ENCODE results near the gene MAST3. TPM values are rescaled to one million over a fixed set of nuclear protein-coding genes. Genes with fewer than 3 reads are reported as not detected.

Gene MAST3
- 10.7 and 11.1 TPM in 2 replicates for total RNA-seq
- long read RNA-seq, partial matches to known transcripts, result 0 of 2 reads
- long read RNA-seq, other reads (novel, unspliced or antisense), result 2 of 2 reads

- H3K27ac Mint-ChIP-seq, result no peak within 1 kb of the TSS
Measured at GRCh38 chr19:18097217-18097992, at the start of gene MAST3. TSS of gene MAST3 (plus strand) at chr19:18097778. CDS start at chr19:18097793, 15 bp downstream.

GRCh38 chr19:18049385-18049784 lies 48.2 kb upstream of the MAST3 start:
- no peak for TF ChIP-seq CTCF (IDR thresholded peaks at IDR 0.05; ENCODE audit: unreplicated experiment)
- no peaks in the 10 kb centered on the region for H3K36me3 Mint-ChIP-seq (ENCODE audit: insufficient read depth)
- DNase-seq (ENCODE audit: low spot score, unreplicated experiment), result no peak
- no peak overlapping the region for H3K27ac Mint-ChIP-seq
- H3K4me3 Mint-ChIP-seq (ENCODE audit: low read depth), result no peak overlapping the region
- peaks cover 4% of the 10 kb centered on the region for H3K4me1 Mint-ChIP-seq (ENCODE audit: low read depth)
- H3K27me3 Mint-ChIP-seq, result peaks cover 27% of the 10 kb centered on the region
- no peaks in the 10 kb centered on the region for H3K9me3 Mint-ChIP-seq (ENCODE audit: low read depth)

More at GRCh38 chr19:18097217-18097992, at the start of gene MAST3:
- Mint-ChIP-seq H3K36me3 (ENCODE audit: insufficient read depth) (no peaks in the 10 kb centered on the region), H3K4me3 (ENCODE audit: low read depth) (peak within 1 kb of the TSS; percentile 53), H3K9me3 (ENCODE audit: low read depth) (no peaks in the 10 kb centered on the region), H3K4me1 (ENCODE audit: low read depth) (no peaks in the 10 kb centered on the region), H3K27me3 (peaks cover 34% of the 10 kb centered on the region)
- TF ChIP-seq CTCF (IDR thresholded peaks at IDR 0.05; ENCODE audit: unreplicated experiment), result no peak
- DNase-seq (ENCODE audit: low spot score, unreplicated experiment), result peak; percentile 68

- Mint-ChIP-seq H3K36me3 (ENCODE audit: insufficient read depth) (no peaks in the 10 kb centered on the region), H3K9me3 (ENCODE audit: low read depth) (no peaks in the 10 kb centered on the region), H3K27ac (no peak overlapping the region), H3K27me3 (peaks cover 18% of the 10 kb centered on the region), H3K4me1 (ENCODE audit: low read depth) (no peaks in the 10 kb centered on the region), H3K4me3 (ENCODE audit: low read depth) (no peak overlapping the region)
- DNase-seq (ENCODE audit: low spot score, unreplicated experiment), result no peak
- TF ChIP-seq CTCF (IDR thresholded peaks at IDR 0.05; ENCODE audit: unreplicated experiment), result no peak
Measured at GRCh38 chr19:18051887-18052286, 45.7 kb upstream of the MAST3 start.

GRCh38 chr19:18053576-18054219 lies 43.9 kb upstream of the MAST3 start:
- Mint-ChIP-seq H3K4me3 (ENCODE audit: low read depth) (no peak overlapping the region), H3K27ac (no peak overlapping the region), H3K9me3 (ENCODE audit: low read depth) (no peaks in the 10 kb centered on the region), H3K36me3 (ENCODE audit: insufficient read depth) (no peaks in the 10 kb centered on the region), H3K27me3 (peaks cover 15% of the 10 kb centered on the region), H3K4me1 (ENCODE audit: low read depth) (no peaks in the 10 kb centered on the region)
- TF ChIP-seq CTCF (IDR thresholded peaks at IDR 0.05; ENCODE audit: unreplicated experiment), result no peak
- no peak for DNase-seq (ENCODE audit: low spot score, unreplicated experiment)

- DNase-seq (ENCODE audit: low spot score, unreplicated experiment), result no peak
- peaks cover 13% of the 10 kb centered on the region for H3K27me3 Mint-ChIP-seq
- H3K9me3 Mint-ChIP-seq (ENCODE audit: low read depth), result no peaks in the 10 kb centered on the region
- TF ChIP-seq CTCF (IDR thresholded peaks at IDR 0.05; ENCODE audit: unreplicated experiment), result no peak
- H3K4me3 Mint-ChIP-seq (ENCODE audit: low read depth), result no peak overlapping the region
- H3K36me3 Mint-ChIP-seq (ENCODE audit: insufficient read depth), result no peaks in the 10 kb centered on the region
- no peaks in the 10 kb centered on the region for H3K4me1 Mint-ChIP-seq (ENCODE audit: low read depth)
- no peak overlapping the region for H3K27ac Mint-ChIP-seq
Measured at GRCh38 chr19:18055967-18056366, 41.6 kb upstream of the MAST3 start.
